ENCODE results near the gene FOXP4.

The FOXP4 gene

GRCh38 chr6:41649596-41649995 lies 103.4 kb downstream of the FOXP4 start:
- no peak for DNase-seq

DNA sequence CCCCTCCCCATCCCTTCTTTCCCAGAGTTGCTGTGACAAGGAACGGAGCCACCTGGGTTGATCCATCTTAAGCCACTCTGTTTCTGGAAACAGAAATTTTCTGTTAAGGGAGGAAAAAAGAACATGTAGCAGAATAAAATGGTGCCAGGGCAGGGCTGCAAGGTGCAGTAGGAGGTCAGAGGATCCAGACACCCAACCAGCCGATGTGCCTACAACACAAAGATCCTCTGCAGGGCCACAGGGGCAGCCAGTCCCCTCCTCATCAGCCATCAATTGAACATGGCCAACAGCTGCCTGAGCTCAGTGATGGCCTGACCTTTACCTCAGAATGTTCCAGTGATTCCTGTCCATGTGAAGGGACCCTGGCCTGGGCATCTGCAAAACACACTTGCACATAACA lies 103.9 kb downstream of the FOXP4 start:
- DNase-seq: no peak

- DNase-seq: no peak
These were observed 105.2 kb downstream of the FOXP4 start for GRCh38 chr6:41651246-41651961.
